Suprapubic skin (tissue), 4 donors: ENCODE data around the gene MUL1. TPM values are rescaled to one million over a fixed set of nuclear protein-coding genes. Genes with fewer than 3 reads are reported as not detected.

Experiments used
- DNase-seq, 2 donors: peaks; one replicate each; pipeline ENCODE4 v3.0.0-alpha.2; 2019; ENCODE audit warnings: low spot score in 2 of 2
- H3K27ac ChIP-seq: fragments of 200-600 bp; sonication (generic); one replicate; pipeline ENCODE4 v1.5.1; 2019
- H3K27me3 ChIP-seq: fragments of 200-600 bp; sonication (generic); one replicate; pipeline ENCODE4 v1.5.1; 2019
- H3K36me3 ChIP-seq: fragments of 200-600 bp; sonication (generic); one replicate; pipeline ENCODE4 v1.5.1; 2019
- H3K4me1 ChIP-seq: fragments of 200-600 bp; sonication (generic); one replicate; pipeline ENCODE4 v1.5.1; 2019
- H3K4me3 ChIP-seq: fragments of 200-600 bp; sonication (generic); one replicate; pipeline ENCODE4 v1.5.1; 2019; ENCODE audit warnings: mild to moderate bottlenecking
- H3K9me3 ChIP-seq: fragments of 200-600 bp; sonication (generic); one replicate; pipeline ENCODE4 v1.5.1; 2019
- CTCF ChIP-seq, 2 donors: fragments of 200-600 bp in 1 of 2; fragments of 450-650 bp in 1 of 2; sonication (generic) in 1 of 2; IDR thresholded peaks; one replicate each; pipeline ENCODE4 v1.5.1; 2016 to 2019; ENCODE audit warnings: antibody characterized with exemption in 2 of 2, mild to moderate bottlenecking in 1 of 2, moderate library complexity in 1 of 2
- EP300 ChIP-seq: sonication (generic); formaldehyde crosslinking; IDR thresholded peaks from one replicate; pipeline ENCODE4 v1.6.1; 2017; ENCODE audit warnings: antibody characterized with exemption
- POLR2A ChIP-seq, 2 donors: fragments of 450-650 bp; IDR thresholded peaks; one replicate each; pipeline ENCODE4 v1.6.1; 2017; ENCODE audit warnings: antibody characterized with exemption in 2 of 2, mild to moderate bottlenecking in 2 of 2, moderate library complexity in 2 of 2
- POLR2AphosphoS5 ChIP-seq, 3 donors: sonication (generic); formaldehyde crosslinking; IDR thresholded peaks; one replicate each; pipeline ENCODE4 v1.6.1; 2017; ENCODE audit warnings: antibody characterized with exemption in 3 of 3
- WGBS: methylation state at CpG from one replicate; pipeline ENCODE4 v1.1.5; 2018; 5-methylcytosine and 5-hydroxymethylcytosine counted together
- total RNA-seq, 4 donors: library from RNA; depleted of rRNA; stranded (reverse); fragments of >200 nt; gene quantifications; one replicate each; pipeline ENCODE4 v1.1.0, GENCODE V29; 2016

Gene MUL1
- total RNA-seq, 4 donors from 2014 or later, result 27.2 to 36.5 (median 28.4) TPM

GRCh38 chr1:20538227-20538626, 30.3 kb upstream of the MUL1 start:
- no peaks in the 10 kb centered on the region for H3K4me1 ChIP-seq
- H3K27me3 ChIP-seq, result peaks cover 16% of the 10 kb centered on the region
- no peak for DNase-seq
- H3K36me3 ChIP-seq, result no peaks in the 10 kb centered on the region
- H3K27ac ChIP-seq, result no peak overlapping the region
- no peaks in the 10 kb centered on the region for H3K9me3 ChIP-seq
- WGBS, result 43% methylated on average over 2 of the region's 2 CpGs
- no peak for TF ChIP-seq POLR2AphosphoS5 (IDR thresholded peaks at IDR 0.05)
- no peak for TF ChIP-seq CTCF (IDR thresholded peaks at IDR 0.05)
- TF ChIP-seq POLR2A (IDR thresholded peaks at IDR 0.05), result no peak
- no peak overlapping the region for H3K4me3 ChIP-seq

DNA sequence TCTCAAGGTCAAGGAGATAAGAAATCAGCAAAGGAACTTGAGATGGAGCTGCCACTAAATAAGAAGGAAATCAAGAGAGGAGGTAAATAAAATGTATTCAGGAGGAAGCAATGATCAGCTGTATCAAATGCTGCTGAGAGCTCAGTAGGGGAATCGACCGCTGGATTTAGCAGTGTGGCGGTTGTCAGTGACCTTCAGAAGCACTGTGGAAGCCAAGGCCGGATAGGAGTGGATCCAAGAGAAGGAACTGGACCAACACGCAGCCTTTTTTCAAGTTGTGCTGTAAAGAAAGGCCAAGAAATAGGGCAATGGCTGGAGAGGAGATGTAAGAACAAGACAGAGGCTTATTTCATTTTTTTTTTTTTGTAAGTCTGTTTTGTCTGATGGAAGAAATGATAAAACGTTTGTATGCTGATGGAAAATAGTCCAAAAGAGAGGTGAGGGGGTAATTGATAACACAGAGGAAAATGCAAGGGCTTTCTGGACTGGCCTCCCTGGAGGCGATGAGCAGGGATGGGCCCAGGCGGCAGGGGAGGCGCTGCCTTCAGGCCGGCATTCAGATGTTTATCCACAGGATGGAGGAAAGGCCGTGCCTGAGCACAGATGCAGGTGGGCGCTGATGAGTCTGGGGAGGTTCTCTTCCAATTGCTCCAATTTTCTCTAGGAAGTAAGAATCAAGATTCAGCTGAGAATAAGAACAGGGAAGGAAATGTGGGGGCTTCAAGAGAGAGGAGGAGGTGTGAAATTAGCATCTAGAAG, 26.9 kb upstream of the MUL1 start:
- WGBS, result 65% methylated on average over 12 of the region's 12 CpGs
- H3K27me3 ChIP-seq, result peaks cover 20% of the 10 kb centered on the region
- H3K9me3 ChIP-seq, result no peaks in the 10 kb centered on the region
- no peaks in the 10 kb centered on the region for H3K36me3 ChIP-seq
- no peak for DNase-seq
- H3K4me1 ChIP-seq, result no peaks in the 10 kb centered on the region
- TF ChIP-seq CTCF (IDR thresholded peaks at IDR 0.05), result no peak
- TF ChIP-seq EP300, result no peak
- TF ChIP-seq POLR2A (IDR thresholded peaks at IDR 0.05), result no peak
- TF ChIP-seq POLR2AphosphoS5 (IDR thresholded peaks at IDR 0.05), result no peak
- H3K27ac ChIP-seq, result no peak overlapping the region
- no peak overlapping the region for H3K4me3 ChIP-seq

DNA sequence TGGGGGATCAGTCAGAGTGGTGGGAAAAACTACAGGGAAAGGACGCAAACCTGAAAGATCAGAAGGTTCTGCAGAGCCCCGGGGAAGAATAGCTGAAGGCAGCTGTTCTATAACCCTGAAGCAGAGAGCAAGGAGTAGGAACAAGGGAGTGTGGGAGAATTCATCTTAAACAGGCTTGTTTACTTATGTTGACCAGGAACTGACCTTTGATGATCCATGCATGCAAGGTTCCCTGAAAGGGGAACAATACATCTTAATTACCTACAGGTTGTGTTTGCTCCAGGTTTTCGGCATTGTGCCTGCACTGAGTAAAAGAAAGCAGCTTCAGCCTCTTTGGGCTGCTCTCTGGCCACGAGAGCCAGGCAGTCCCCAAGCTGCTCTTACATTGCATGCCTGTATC, 25.7 kb upstream of the MUL1 start:
- DNase-seq, result no peak
- Histone ChIP-seq H3K9me3 (no peaks in the 10 kb centered on the region), H3K4me3 (no peak overlapping the region), H3K36me3 (no peaks in the 10 kb centered on the region), H3K27me3 (peaks cover 24% of the 10 kb centered on the region), H3K4me1 (no peaks in the 10 kb centered on the region), H3K27ac (no peak overlapping the region)
- WGBS, result 69% methylated on average over 4 of the region's 4 CpGs
- TF ChIP-seq CTCF (IDR thresholded peaks at IDR 0.05), result no peak
- TF ChIP-seq EP300, result no peak
- TF ChIP-seq POLR2A (IDR thresholded peaks at IDR 0.05), result no peak
- TF ChIP-seq POLR2AphosphoS5 (IDR thresholded peaks at IDR 0.05), result no peak

DNA sequence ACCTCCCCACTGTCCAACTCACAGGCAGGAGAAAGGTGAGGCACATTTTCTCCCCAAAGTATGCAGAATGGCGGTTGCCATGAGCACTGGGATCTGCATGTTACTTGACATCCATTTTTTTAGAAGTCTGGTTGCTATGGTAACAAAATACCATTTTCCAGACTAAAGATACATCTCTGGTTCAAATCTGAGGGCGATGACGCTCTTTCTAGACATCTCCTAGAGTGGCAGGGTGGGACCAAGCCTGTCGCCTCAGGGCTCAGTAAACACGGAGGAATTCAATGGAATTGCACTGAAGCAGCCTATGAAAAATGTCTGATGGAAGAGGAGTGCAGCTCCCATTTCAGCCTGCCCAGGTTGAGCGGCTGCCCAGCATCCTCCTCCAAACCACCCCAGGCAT, 22.9 kb upstream of the MUL1 start:
- DNase-seq, result no peak

More for the DNA sequence above, 22.9 kb upstream of the MUL1 start:
- WGBS, result 38% methylated on average over 6 of the region's 6 CpGs
- TF ChIP-seq CTCF (IDR thresholded peaks at IDR 0.05), result no peak
- TF ChIP-seq POLR2A (IDR thresholded peaks at IDR 0.05), result no peak
- no peak for TF ChIP-seq POLR2AphosphoS5 (IDR thresholded peaks at IDR 0.05)
- TF ChIP-seq EP300, result no peak
- no peak overlapping the region for H3K27ac ChIP-seq
- no peaks in the 10 kb centered on the region for H3K36me3 ChIP-seq
- H3K4me1 ChIP-seq, result no peaks in the 10 kb centered on the region
- no peaks in the 10 kb centered on the region for H3K9me3 ChIP-seq
- H3K27me3 ChIP-seq, result peaks cover 30% of the 10 kb centered on the region
- no peak overlapping the region for H3K4me3 ChIP-seq
